ENCODE data around the gene STPG4. TPM values are rescaled to one million over a fixed set of nuclear protein-coding genes. Genes with fewer than 3 reads are reported as not detected.
A peak's percentile ranks its signal among the peaks of the same experiment; 100 is the strongest.

Gene STPG4
- total RNA-seq, 6 experiments from 2014 or later, result 0.19 to 0.40 (median 0.25) TPM; not detected in 3

GRCh38 chr2:47196499-47196898 lies 41.4 kb upstream of the STPG4 start:
- no peak for TF ChIP-seq CTCF (IDR thresholded peaks at IDR 0.05)
- Mint-ChIP-seq H3K4me1 (ENCODE audit: low read depth) (peaks cover 98% of the 10 kb centered on the region), H3K27ac (no peak overlapping the region)

GRCh38 chr2:47196046-47196445 lies 40.9 kb upstream of the STPG4 start:
- Mint-ChIP-seq H3K36me3 (ENCODE audit: low read depth) (no peaks in the 10 kb centered on the region), H3K9me3 (no peaks in the 10 kb centered on the region), H3K4me3 (no peak overlapping the region), H3K4me1 (ENCODE audit: low read depth) (peaks cover 98% of the 10 kb centered on the region), H3K27ac (no peak overlapping the region), H3K27me3 (ENCODE audit: insufficient read depth) (no peaks in the 10 kb centered on the region; the same call in 1 of the 2 replicates)
- no peak for DNase-seq
- no peak for TF ChIP-seq CTCF (IDR thresholded peaks at IDR 0.05)

More at GRCh38 chr2:47196499-47196898, 41.4 kb upstream of the STPG4 start:
- DNase-seq, result no peak
- H3K4me3 Mint-ChIP-seq, result no peak overlapping the region
- no peaks in the 10 kb centered on the region for H3K9me3 Mint-ChIP-seq
- H3K27me3 Mint-ChIP-seq (ENCODE audit: insufficient read depth), result no peaks in the 10 kb centered on the region; the same call in 1 of the 2 replicates
- no peaks in the 10 kb centered on the region for H3K36me3 Mint-ChIP-seq (ENCODE audit: low read depth)

GRCh38 chr2:47195148-47195547 lies 40.0 kb upstream of the STPG4 start:
- peak overlapping the region; percentile 57; the same call in 1 of the 2 replicates for H3K27ac Mint-ChIP-seq
- peak; percentile 39 for DNase-seq
- no peak overlapping the region for H3K4me3 Mint-ChIP-seq

GRCh38 chr2:47194410-47194809 lies 39.3 kb upstream of the STPG4 start:
- H3K36me3 Mint-ChIP-seq (ENCODE audit: low read depth), result no peaks in the 10 kb centered on the region
- H3K4me3 Mint-ChIP-seq, result peak overlapping the region; percentile 18; the same call in 1 of the 2 replicates
- no peaks in the 10 kb centered on the region; the same call in 1 of the 2 replicates for H3K27me3 Mint-ChIP-seq (ENCODE audit: insufficient read depth)
- DNase-seq, result no peak
- H3K9me3 Mint-ChIP-seq, result no peaks in the 10 kb centered on the region
- H3K27ac Mint-ChIP-seq, result peak overlapping the region; percentile 85
- peaks cover 100% of the 10 kb centered on the region for H3K4me1 Mint-ChIP-seq (ENCODE audit: low read depth)
- no peak for TF ChIP-seq CTCF (IDR thresholded peaks at IDR 0.05)

More at GRCh38 chr2:47195148-47195547, 40.0 kb upstream of the STPG4 start:
- Mint-ChIP-seq H3K36me3 (ENCODE audit: low read depth) (no peaks in the 10 kb centered on the region), H3K9me3 (no peaks in the 10 kb centered on the region), H3K27me3 (ENCODE audit: insufficient read depth) (no peaks in the 10 kb centered on the region; the same call in 1 of the 2 replicates), H3K4me1 (ENCODE audit: low read depth) (peaks cover 100% of the 10 kb centered on the region)
- no peak; the same call in 1 of the 2 replicates for TF ChIP-seq CTCF (IDR thresholded peaks at IDR 0.05)

- no peak for DNase-seq
- Mint-ChIP-seq H3K27ac (peak overlapping the region; percentile 85), H3K36me3 (ENCODE audit: low read depth) (no peaks in the 10 kb centered on the region), H3K9me3 (no peaks in the 10 kb centered on the region), H3K27me3 (ENCODE audit: insufficient read depth) (no peaks in the 10 kb centered on the region; the same call in 1 of the 2 replicates), H3K4me1 (ENCODE audit: low read depth) (peaks cover 100% of the 10 kb centered on the region), H3K4me3 (0 out of 2 replicates have a peak overlapping the region, but pooled peaks have one; percentile 18)
- TF ChIP-seq CTCF (IDR thresholded peaks at IDR 0.05), result no peak
Measured at GRCh38 chr2:47193607-47194006, 38.5 kb upstream of the STPG4 start.
